CD4-positive, alpha-beta T cell (primary cell): ENCODE measurements around the gene CD19. TPM values are rescaled to one million over a fixed set of nuclear protein-coding genes. Genes with fewer than 3 reads are reported as not detected.
A peak's percentile ranks its signal among the peaks of the same experiment; 100 is the strongest.

Experiments
- ATAC-seq: fragments of 200-7000 bp; cut with Tn5 transposase; one replicate; pipeline ENCODE4 v1.10.0; 2022; ENCODE audit warnings: mild to moderate bottlenecking; ENCODE audit not compliant: poor library complexity
- CTCF ChIA-PET: fragments of 350-600 bp; sonication (Branson Sonifier 250); formaldehyde crosslinking; loops from one replicate; lab custom pipeline; 2021; ENCODE audit warnings: antibody characterized with exemption, inconsistent platforms; lab: Charles Lee
- POLR2A ChIA-PET: fragments of 350-600 bp; sonication (Branson Sonifier 250); formaldehyde crosslinking; loops from one replicate; lab custom pipeline; 2021; ENCODE audit warnings: antibody characterized with exemption, inconsistent platforms; lab: Charles Lee
- DNase-seq, 14 experiments: peaks; one replicate each; pipeline ENCODE4 v3.0.0-alpha.2; 2013 to 2020; ENCODE audit warnings: mixed read lengths in 2 of 14
- H3K27ac ChIP-seq, 2 donors: one replicate each; pipeline versions ENCODE4 v1.5.1 to v1.7.0; 2013; ENCODE audit warnings: low read length in 2 of 2, low read depth in 1 of 2, mild to moderate bottlenecking in 1 of 2
- H3K27me3 ChIP-seq, 2 experiments: 1 replicate in 1 of 2; 2 replicates in 1 of 2; pipeline versions ENCODE4 v1.6.1 to v1.7.0; 2013; ENCODE audit warnings: low read length in 2 of 2, control low read depth in 1 of 2, mild to moderate bottlenecking in 1 of 2, moderate library complexity in 1 of 2; ENCODE audit not compliant: insufficient read depth in 2 of 2, control insufficient read depth in 1 of 2
- H3K36me3 ChIP-seq: one replicate; pipeline ENCODE4 v1.6.1; 2013; ENCODE audit warnings: low read length, control low read depth; ENCODE audit not compliant: insufficient read depth
- H3K4me1 ChIP-seq: one replicate; pipeline ENCODE4 v1.6.1; 2013; ENCODE audit warnings: low read length, control low read depth; ENCODE audit not compliant: insufficient read depth
- H3K4me3 ChIP-seq: one replicate; pipeline ENCODE4 v1.5.1; 2013; ENCODE audit warnings: mild to moderate bottlenecking, low read length, moderate library complexity
- H3K9me3 ChIP-seq, 2 experiments: 1 replicate in 1 of 2; 2 replicates in 1 of 2; pipeline versions ENCODE4 v1.6.1 to v1.7.0; 2013; ENCODE audit warnings: low read length in 2 of 2, mild to moderate bottlenecking in 2 of 2, control low read depth in 1 of 2, moderate library complexity in 1 of 2; ENCODE audit not compliant: control insufficient read depth in 1 of 2, insufficient read depth in 1 of 2
- H3K27ac Mint-ChIP-seq: one replicate; pipeline ENCODE4 v1.8.0; 2020; ENCODE audit warnings: mixed read lengths
- H3K27me3 Mint-ChIP-seq: one replicate; pipeline ENCODE4 v1.8.0; 2021; ENCODE audit warnings: mixed read lengths
- H3K36me3 Mint-ChIP-seq: one replicate; pipeline ENCODE4 v1.8.0; 2021; ENCODE audit warnings: low read depth, mixed read lengths
- H3K4me1 Mint-ChIP-seq: one replicate; pipeline ENCODE4 v1.8.0; 2021; ENCODE audit warnings: low read depth, mixed read lengths
- H3K4me3 Mint-ChIP-seq: one replicate; pipeline ENCODE4 v1.8.0; 2020; ENCODE audit warnings: mild to moderate bottlenecking, mixed read lengths
- H3K9me3 Mint-ChIP-seq: one replicate; pipeline ENCODE4 v1.8.0; 2020; ENCODE audit warnings: mixed read lengths
- CTCF ChIP-seq: fragments of 200-600 bp; IDR thresholded peaks from one replicate; pipeline ENCODE4 v1.8.0; 2022; ENCODE audit warnings: antibody characterized with exemption, mild to moderate bottlenecking
- intact Hi-C, 2 experiments: fragments of 100-400 bp; cut with DNase I in 1 of 2; cut with micrococcal nuclease in 1 of 2; formaldehyde crosslinking; loops; one replicate each; pipeline versions ENCODE4 v1.15.1 to v1.9.0; 2023 to 2025; cut with DNase I, micrococcal nuclease
- total RNA-seq, 174 experiments: library from RNA in 2 of 174; stranded (reverse) in 2 of 174; gene quantifications; one replicate each; pipeline ENCODE4 v1.2.3 and lab custom pipeline; 2021 to 2026

Gene CD19
- total RNA-seq, 2 experiments from 2014 or later, result 0.14 to 0.27 TPM

- no peak for TF ChIP-seq CTCF
- H3K4me3 ChIP-seq, result no peak overlapping the region
- Mint-ChIP-seq H3K4me3 (peak overlapping the region; percentile 91), H3K27me3 (no peaks in the 10 kb centered on the region), H3K4me1 (peaks cover 20% of the 10 kb centered on the region), H3K27ac (peak overlapping the region; percentile 97), H3K36me3 (peaks cover 49% of the 10 kb centered on the region), H3K9me3 (no peaks in the 10 kb centered on the region)
- H3K27me3 ChIP-seq, result no peaks in the 10 kb centered on the region
- intact Hi-C loops, result no loop called here
- DNase-seq (no peak), ATAC-seq (no peak)
- POLR2A ChIA-PET, result interaction anchor here (0.6 to 1.3 kb wide), 2 partner anchors 13 to 1298 kb away, joined by 3 read pairs; no protein-coding TSS in a partner anchor
- H3K27ac ChIP-seq, result no peak overlapping the region
- peaks cover 24% of the 10 kb centered on the region for H3K36me3 ChIP-seq
- H3K4me1 ChIP-seq, result peaks cover 14% of the 10 kb centered on the region
- no peaks in the 10 kb centered on the region for H3K9me3 ChIP-seq
- CTCF ChIA-PET, result interaction anchor here (0.9 to 8.3 kb wide), 2 partner anchors 22 to 51 kb away, joined by 3 to 34 read pairs; no protein-coding TSS in a partner anchor
These were observed 8.6 kb upstream of the CD19 start for GRCh38 chr16:28923231-28923587.

- CTCF ChIA-PET, result interaction anchor here (1.1 to 8.3 kb wide), 3 partner anchors 21 to 78 kb away, joined by 3 to 34 read pairs (median 4); partner anchors contain the start of genes SH2B1 and TUFM
- Mint-ChIP-seq H3K27ac (peak overlapping the region; percentile 97), H3K4me1 (peaks cover 20% of the 10 kb centered on the region), H3K4me3 (peak overlapping the region; percentile 91), H3K27me3 (no peaks in the 10 kb centered on the region), H3K36me3 (peaks cover 47% of the 10 kb centered on the region), H3K9me3 (no peaks in the 10 kb centered on the region)
- H3K27ac ChIP-seq, result peak overlapping the region in 1 of 2 donors; percentile 93
- ATAC-seq (no peak), DNase-seq (no peak)
- POLR2A ChIA-PET, result interaction anchor here (0.6 to 3.3 kb wide), 6 partner anchors 12 to 1299 kb away, joined by 3 to 33 read pairs (median 4); partner anchors contain the start of genes ATXN2L, NFATC2IP and SH2B1
- H3K9me3 ChIP-seq, result no peaks in the 10 kb centered on the region
- H3K4me3 ChIP-seq, result peak overlapping the region; percentile 92
- H3K36me3 ChIP-seq, result peaks cover 18% of the 10 kb centered on the region
- TF ChIP-seq CTCF, result no peak
- intact Hi-C loops, result loop anchor here in 1 of 2 experiments (1.0 to 2.0 kb wide), 2 partner anchors 43 to 78 kb away; partner anchors contain the start of gene TUFM
- no peaks in the 10 kb centered on the region for H3K27me3 ChIP-seq
- peaks cover 14% of the 10 kb centered on the region for H3K4me1 ChIP-seq
These were observed 7.9 kb upstream of the CD19 start for GRCh38 chr16:28923652-28924398.

GRCh38 chr16:28924399-28924761 lies 7.4 kb upstream of the CD19 start:
- DNase-seq, result no peak
- peak overlapping the region; percentile 92 for H3K4me3 ChIP-seq

More at GRCh38 chr16:28924399-28924761, 7.4 kb upstream of the CD19 start:
- Mint-ChIP-seq H3K27me3 (no peaks in the 10 kb centered on the region), H3K36me3 (peaks cover 42% of the 10 kb centered on the region), H3K9me3 (no peaks in the 10 kb centered on the region), H3K27ac (peak overlapping the region; percentile 97), H3K4me3 (peak overlapping the region; percentile 91), H3K4me1 (peaks cover 20% of the 10 kb centered on the region)
- peaks cover 14% of the 10 kb centered on the region for H3K36me3 ChIP-seq
- intact Hi-C loops, result loop anchor here in 1 of 2 experiments (1.0 to 2.0 kb wide), 2 partner anchors 44 to 78 kb away; partner anchors contain the start of gene TUFM
- ATAC-seq, result no peak
- no peak for TF ChIP-seq CTCF
- ChIA-PET POLR2A (interaction anchor here (0.6 to 3.7 kb wide), 11 partner anchors 12 to 101 kb away, joined by 3 to 33 read pairs (median 9); partner anchors contain the start of genes ATXN2L, NFATC2IP, SH2B1 and TUFM), CTCF (interaction anchor here (1.1 to 8.3 kb wide), 3 partner anchors 20 to 78 kb away, joined by 3 to 34 read pairs (median 4); partner anchors contain the start of genes SH2B1 and TUFM)
- no peaks in the 10 kb centered on the region for H3K9me3 ChIP-seq
- H3K27me3 ChIP-seq, result no peaks in the 10 kb centered on the region
- H3K4me1 ChIP-seq, result peaks cover 14% of the 10 kb centered on the region
- H3K27ac ChIP-seq, result peak overlapping the region; percentile 93 to 98
